ENCODE results near the gene GATB.

- TF ChIP-seq CTCF (conservative IDR thresholded peaks at IDR 0.05 in 1 of 2, IDR thresholded peaks at IDR 0.05 in 1 of 2; ENCODE audit: extremely low read depth in 1 of 2, insufficient read depth in 1 of 2, low read depth in 1 of 2, low read length in 2 of 2) = peak; percentile 18 to 50
- no peak for TF ChIP-seq EZH2 (IDR thresholded peaks at IDR 0.05; ENCODE audit: borderline replicate concordance, low read length)
These were observed 5.9 kb upstream of the GATB start for GRCh38 chr4:151766691-151767090.
